ENCODE results near the gene NDUFA3. TPM values are rescaled to one million over a fixed set of nuclear protein-coding genes. Genes with fewer than 3 reads are reported as not detected.

NDUFA3 gene
- total RNA-seq, 1 donor from 2014 or later, result 135 TPM

GRCh38 chr19:54074851-54075250 lies 27.8 kb upstream of the NDUFA3 start:
- Mint-ChIP-seq H3K27me3 (ENCODE audit: low read depth) (peaks cover 7% of the 10 kb centered on the region), H3K36me3 (no peaks in the 10 kb centered on the region), H3K9me3 (no peaks in the 10 kb centered on the region), H3K27ac (no peak overlapping the region), H3K4me1 (no peaks in the 10 kb centered on the region), H3K4me3 (no peak overlapping the region)
- no peak for TF ChIP-seq CTCF (IDR thresholded peaks at IDR 0.05; ENCODE audit: unreplicated experiment)
- DNase-seq (ENCODE audit: low spot score in 2 of 2, unreplicated experiment in 2 of 2), result no peak

GRCh38 chr19:54077334-54077733 lies 25.3 kb upstream of the NDUFA3 start:
- Mint-ChIP-seq H3K4me3 (no peak overlapping the region), H3K36me3 (no peaks in the 10 kb centered on the region), H3K4me1 (no peaks in the 10 kb centered on the region), H3K27ac (no peak overlapping the region), H3K27me3 (ENCODE audit: low read depth) (peaks cover 5% of the 10 kb centered on the region), H3K9me3 (peaks cover 3% of the 10 kb centered on the region)
- no peak for DNase-seq (ENCODE audit: low spot score in 2 of 2, unreplicated experiment in 2 of 2)
- TF ChIP-seq CTCF (IDR thresholded peaks at IDR 0.05; ENCODE audit: unreplicated experiment), result no peak

GRCh38 chr19:54081032-54081431 lies 21.6 kb upstream of the NDUFA3 start, which contains the start of gene TARM1:
Gene TARM1, minus strand, starts transcription at chr19:54081365. Its CDS starts 25 bp downstream, at chr19:54081340.
- H3K9me3 Mint-ChIP-seq, result peaks cover 9% of the 10 kb centered on the region
- no peak within 1 kb of the TSS for H3K27ac Mint-ChIP-seq
- peaks cover 5% of the 10 kb centered on the region for H3K27me3 Mint-ChIP-seq (ENCODE audit: low read depth)
- no peak within 1 kb of the TSS for H3K4me3 Mint-ChIP-seq
- no peaks in the 10 kb centered on the region for H3K36me3 Mint-ChIP-seq
- no peak for DNase-seq (ENCODE audit: low spot score in 2 of 2, unreplicated experiment in 2 of 2)
- no peak for TF ChIP-seq CTCF (IDR thresholded peaks at IDR 0.05; ENCODE audit: unreplicated experiment)
- H3K4me1 Mint-ChIP-seq, result no peaks in the 10 kb centered on the region

- Mint-ChIP-seq H3K27ac (no peak overlapping the region), H3K9me3 (peaks cover 9% of the 10 kb centered on the region), H3K36me3 (no peaks in the 10 kb centered on the region), H3K27me3 (ENCODE audit: low read depth) (peaks cover 25% of the 10 kb centered on the region), H3K4me3 (no peak overlapping the region), H3K4me1 (no peaks in the 10 kb centered on the region)
- no peak for TF ChIP-seq CTCF (IDR thresholded peaks at IDR 0.05; ENCODE audit: unreplicated experiment)
- DNase-seq (ENCODE audit: low spot score in 2 of 2, unreplicated experiment in 2 of 2), result no peak
These were observed 18.2 kb upstream of the NDUFA3 start for GRCh38 chr19:54084410-54084809.

- TF ChIP-seq CTCF (IDR thresholded peaks at IDR 0.05; ENCODE audit: unreplicated experiment), result no peak
- DNase-seq (ENCODE audit: low spot score in 2 of 2, unreplicated experiment in 2 of 2), result no peak
- Mint-ChIP-seq H3K27ac (no peak overlapping the region), H3K9me3 (peaks cover 4% of the 10 kb centered on the region), H3K4me1 (peaks cover 4% of the 10 kb centered on the region), H3K36me3 (no peaks in the 10 kb centered on the region), H3K27me3 (ENCODE audit: low read depth) (peaks cover 50% of the 10 kb centered on the region), H3K4me3 (no peak overlapping the region)
These were observed 8.1 kb upstream of the NDUFA3 start for GRCh38 chr19:54094426-54095000.
